Breast epithelium (tissue), 4 donors: Measurements from ENCODE around the gene ASB18. TPM values are rescaled to one million over a fixed set of nuclear protein-coding genes. Genes with fewer than 3 reads are reported as not detected.
"Not testable (repeated sequence)": the region's sequence is repeated elsewhere in the genome, so short reads cannot be mapped to it uniquely, and the experiment has no call there.

ENCODE experiments used
- DNase-seq, 2 donors: peaks; one replicate each; pipeline ENCODE4 v3.0.0-alpha.2; 2019; ENCODE audit warnings: low spot score in 2 of 2
- H3K27ac ChIP-seq, 2 donors: fragments of 200-600 bp; sonication (generic) in 1 of 2; one replicate each; pipeline ENCODE4 v1.5.1; 2016 to 2019; ENCODE audit warnings: mild to moderate bottlenecking in 1 of 2
- H3K27me3 ChIP-seq, 2 donors: fragments of 200-600 bp; sonication (generic) in 1 of 2; one replicate each; pipeline versions ENCODE4 v1.5.1 to v1.6.0; 2017 to 2019; ENCODE audit warnings: control low read depth in 1 of 2, mild to moderate bottlenecking in 1 of 2
- H3K36me3 ChIP-seq: fragments of 200-600 bp; one replicate; pipeline ENCODE4 v1.5.1; 2019
- H3K4me1 ChIP-seq, 2 donors: fragments of 200-600 bp; sonication (generic); one replicate each; pipeline ENCODE4 v1.5.1; 2016 to 2019; ENCODE audit warnings: control low read depth in 1 of 2
- H3K4me3 ChIP-seq, 3 donors: fragments of 200-600 bp; sonication (generic); 1 replicate in 2 of 3; 2 replicates in 1 of 3; pipeline ENCODE4 v1.5.1; 2016 to 2019; ENCODE audit warnings: mild to moderate bottlenecking in 3 of 3, moderate library complexity in 2 of 3
- H3K9me3 ChIP-seq, 2 donors: fragments of 200-600 bp; sonication (generic) in 1 of 2; one replicate each; pipeline ENCODE4 v1.5.1; 2016 to 2019; ENCODE audit warnings: control low read depth in 1 of 2
- CTCF ChIP-seq, 3 donors: fragments of 450-650 bp; IDR thresholded peaks; one replicate each; pipeline ENCODE4 v1.5.1; 2016 to 2017; ENCODE audit warnings: antibody characterized with exemption in 3 of 3, mild to moderate bottlenecking in 3 of 3, moderate library complexity in 3 of 3
- POLR2A ChIP-seq: fragments of 450-650 bp; IDR thresholded peaks from one replicate; pipeline ENCODE4 v1.6.1; 2016; ENCODE audit warnings: antibody characterized with exemption, mild to moderate bottlenecking, moderate library complexity
- POLR2AphosphoS5 ChIP-seq, 3 donors: sonication (generic); formaldehyde crosslinking; IDR thresholded peaks; one replicate each; pipeline ENCODE4 v1.6.1; 2017; ENCODE audit warnings: antibody characterized with exemption in 3 of 3
- intact Hi-C: fragments of 100-400 bp; cut with DNase I; formaldehyde crosslinking; loops from one replicate; pipeline ENCODE4 v1.15.1; 2023; ENCODE audit warnings: low total_unique reads
- total RNA-seq, 3 donors: library from RNA; depleted of rRNA; stranded (reverse); fragments of >200 nt; gene quantifications; one replicate each; pipeline ENCODE4 v1.1.0, GENCODE V29; 2016

Gene ASB18
- total RNA-seq, 3 donors from 2014 or later = not detected

GRCh38 chr2:236291476-236291875, 27.3 kb upstream of the ASB18 start:
- Histone ChIP-seq H3K9me3 (no peaks in the 10 kb centered on the region), H3K27me3 (peaks cover 0 to 17% of the 10 kb centered on the region in 2 donors), H3K4me3 (no peak overlapping the region), H3K4me1 (no peaks in the 10 kb centered on the region), H3K27ac (no peak overlapping the region), H3K36me3 (no peaks in the 10 kb centered on the region)
- intact Hi-C loops = no loop called here
- no peak for TF ChIP-seq POLR2A
- TF ChIP-seq POLR2AphosphoS5 (IDR thresholded peaks at IDR 0.05) = no peak
- TF ChIP-seq CTCF (IDR thresholded peaks at IDR 0.05) = no peak
- DNase-seq = no peak

GRCh38 chr2:236290742-236291425, 26.7 kb upstream of the ASB18 start:
- no peaks in the 10 kb centered on the region for H3K9me3 ChIP-seq
- no peaks in the 10 kb centered on the region for H3K4me1 ChIP-seq
- TF ChIP-seq POLR2A (no peak), CTCF (IDR thresholded peaks at IDR 0.05) (no peak), POLR2AphosphoS5 (IDR thresholded peaks at IDR 0.05) (no peak)
- H3K27me3 ChIP-seq = peaks cover 0 to 17% of the 10 kb centered on the region in 2 donors
- H3K27ac ChIP-seq = no peak overlapping the region
- no peak for DNase-seq
- H3K36me3 ChIP-seq = no peaks in the 10 kb centered on the region
- H3K4me3 ChIP-seq = no peak overlapping the region
- intact Hi-C loops = no loop called here

- no peak for TF ChIP-seq CTCF (IDR thresholded peaks at IDR 0.05)
- TF ChIP-seq POLR2A = no peak
- no peak for TF ChIP-seq POLR2AphosphoS5 (IDR thresholded peaks at IDR 0.05)
- no peaks in the 10 kb centered on the region for H3K36me3 ChIP-seq
- intact Hi-C loops = no loop called here
- H3K4me3 ChIP-seq = no peak overlapping the region
- peaks cover 0 to 17% of the 10 kb centered on the region in 2 donors for H3K27me3 ChIP-seq
- no peak overlapping the region for H3K27ac ChIP-seq
- no peaks in the 10 kb centered on the region for H3K4me1 ChIP-seq
- no peak for DNase-seq
- H3K9me3 ChIP-seq = no peaks in the 10 kb centered on the region
These were observed 25.7 kb upstream of the ASB18 start for GRCh38 chr2:236289766-236290462.

GRCh38 chr2:236288373-236288772, 24.2 kb upstream of the ASB18 start:
- H3K36me3 ChIP-seq, H3K27ac ChIP-seq, intact Hi-C loops, DNase-seq, H3K4me1 ChIP-seq, H3K9me3 ChIP-seq, H3K4me3 ChIP-seq: not testable (repeated sequence)
- peaks cover 0 to 17% of the 10 kb centered on the region in 2 donors for H3K27me3 ChIP-seq

GRCh38 chr2:236287656-236288055, 23.4 kb upstream of the ASB18 start:
- Histone ChIP-seq H3K9me3 (peaks cover 0 to 6% of the 10 kb centered on the region in 2 donors), H3K36me3 (no peaks in the 10 kb centered on the region), H3K27me3 (peaks cover 0 to 17% of the 10 kb centered on the region in 2 donors), H3K4me3 (no peak overlapping the region), H3K4me1 (no peaks in the 10 kb centered on the region), H3K27ac (no peak overlapping the region)
- TF ChIP-seq CTCF (IDR thresholded peaks at IDR 0.05) (no peak), POLR2AphosphoS5 (IDR thresholded peaks at IDR 0.05) (no peak), POLR2A (no peak)
- intact Hi-C loops = no loop called here
- no peak for DNase-seq
